GM12864 (cell line): ENCODE measurements around the gene RS1.

Experiments used
- DNase-seq: peaks from one replicate; pipeline ENCODE4 v3.0.0-alpha.2; 2011; ENCODE audit warnings: low read depth
- H3K4me3 ChIP-seq: 2 replicates; pipeline ENCODE4 v1.5.1; 2011; ENCODE audit warnings: mild to moderate bottlenecking, low read depth, low read length, control low read depth
- TF ChIP-seq, protein P1 (sequence below): IDR thresholded peaks from 2 replicates; pipeline ENCODE4 v1.5.1; 2011; ENCODE audit warnings: low read depth, mild to moderate bottlenecking, moderate library complexity, low read length, control low read depth, inconsistent platforms; ENCODE audit errors: missing control alignments

RS1 gene

DNA sequence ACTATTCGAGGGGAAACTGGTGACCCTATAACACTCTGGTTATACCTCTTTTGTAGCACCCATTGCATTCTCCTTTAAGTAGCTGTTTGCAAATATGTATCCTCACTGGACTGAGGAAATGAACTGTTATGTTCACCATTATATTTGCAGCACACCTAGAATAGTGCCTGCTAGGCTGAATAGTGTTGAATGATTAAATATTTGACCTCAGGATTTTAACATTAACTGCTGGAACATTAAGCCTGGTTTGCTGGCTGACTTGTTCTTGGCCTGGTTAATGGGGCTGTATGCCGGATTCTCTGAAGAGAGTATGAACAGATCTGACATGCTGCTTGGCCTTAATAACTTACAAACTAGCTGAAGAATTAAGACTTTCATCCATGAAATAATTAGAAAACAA, 80.1 kb downstream of the RS1 start:
- TF ChIP-seq, protein P1, sequence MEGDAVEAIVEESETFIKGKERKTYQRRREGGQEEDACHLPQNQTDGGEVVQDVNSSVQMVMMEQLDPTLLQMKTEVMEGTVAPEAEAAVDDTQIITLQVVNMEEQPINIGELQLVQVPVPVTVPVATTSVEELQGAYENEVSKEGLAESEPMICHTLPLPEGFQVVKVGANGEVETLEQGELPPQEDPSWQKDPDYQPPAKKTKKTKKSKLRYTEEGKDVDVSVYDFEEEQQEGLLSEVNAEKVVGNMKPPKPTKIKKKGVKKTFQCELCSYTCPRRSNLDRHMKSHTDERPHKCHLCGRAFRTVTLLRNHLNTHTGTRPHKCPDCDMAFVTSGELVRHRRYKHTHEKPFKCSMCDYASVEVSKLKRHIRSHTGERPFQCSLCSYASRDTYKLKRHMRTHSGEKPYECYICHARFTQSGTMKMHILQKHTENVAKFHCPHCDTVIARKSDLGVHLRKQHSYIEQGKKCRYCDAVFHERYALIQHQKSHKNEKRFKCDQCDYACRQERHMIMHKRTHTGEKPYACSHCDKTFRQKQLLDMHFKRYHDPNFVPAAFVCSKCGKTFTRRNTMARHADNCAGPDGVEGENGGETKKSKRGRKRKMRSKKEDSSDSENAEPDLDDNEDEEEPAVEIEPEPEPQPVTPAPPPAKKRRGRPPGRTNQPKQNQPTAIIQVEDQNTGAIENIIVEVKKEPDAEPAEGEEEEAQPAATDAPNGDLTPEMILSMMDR: no peak
- DNase-seq: no peak
- H3K4me3 ChIP-seq: no peak overlapping the region
